Lower lobe of right lung (tissue), 2 donors: ENCODE measurements around the gene HCN4. TPM values are rescaled to one million over a fixed set of nuclear protein-coding genes. Genes with fewer than 3 reads are reported as not detected.

Experiments used
- ATAC-seq, 2 donors: fragments of 200-7000 bp; cut with Tn5 transposase; one replicate each; pipeline ENCODE4 v1.9.1; 2020 to 2022; ENCODE audit warnings: mild to moderate bottlenecking in 2 of 2, moderate library complexity in 2 of 2
- DNase-seq: peaks from one replicate; pipeline ENCODE4 v3.0.0-alpha.2; 2020
- H3K27ac ChIP-seq: fragments of 200-600 bp; one replicate; pipeline ENCODE4 v1.8.0; 2022
- H3K27me3 ChIP-seq: fragments of 200-600 bp; one replicate; pipeline ENCODE4 v1.8.0; 2022; ENCODE audit warnings: low read depth
- H3K36me3 ChIP-seq: fragments of 200-600 bp; one replicate; pipeline ENCODE4 v1.8.0; 2022; ENCODE audit warnings: mild to moderate bottlenecking
- H3K4me1 ChIP-seq: fragments of 200-600 bp; one replicate; pipeline ENCODE4 v1.8.0; 2022
- H3K4me3 ChIP-seq: fragments of 200-600 bp; one replicate; pipeline ENCODE4 v1.8.0; 2022; ENCODE audit warnings: mild to moderate bottlenecking
- H3K9me3 ChIP-seq: fragments of 200-600 bp; one replicate; pipeline ENCODE4 v1.8.0; 2022
- CTCF ChIP-seq: fragments of 200-600 bp; IDR thresholded peaks from one replicate; pipeline ENCODE4 v1.8.0; 2022; ENCODE audit warnings: antibody characterized with exemption, mild to moderate bottlenecking
- intact Hi-C: fragments of 100-400 bp; cut with DNase I; formaldehyde crosslinking; loops from one replicate; pipeline ENCODE4 v1.11.0; 2022
- total RNA-seq: library from RNA; stranded (reverse); fragmentation: NEBNext Ultra II Directional; extraction: Animal tissue kit (Norgen Biotek cat#: 25700); gene quantifications from one replicate; pipeline ENCODE4 v1.2.1, GENCODE V29; 2021
- donor health status: DM: no; HTN: yes; CAD: no; lungs with severe emphysema.

HCN4 gene
- total RNA-seq, 1 donor from 2014 or later, result 0.18 TPM

GRCh38 chr15:73295630-73296286 lies 73.0 kb downstream of the HCN4 start:
- no peaks in the 10 kb centered on the region for H3K9me3 ChIP-seq
- TF ChIP-seq CTCF, result no peak
- H3K4me3 ChIP-seq, result no peak overlapping the region
- intact Hi-C loops, result no loop called here
- H3K4me1 ChIP-seq, result no peaks in the 10 kb centered on the region
- H3K27me3 ChIP-seq, result no peaks in the 10 kb centered on the region
- H3K27ac ChIP-seq, result no peak overlapping the region
- peak in 1 of 2 donors; percentile 75 for ATAC-seq
- DNase-seq, result no peak
- peaks cover 62% of the 10 kb centered on the region for H3K36me3 ChIP-seq

GRCh38 chr15:73293773-73294172 lies 75.0 kb downstream of the HCN4 start:
- Histone ChIP-seq H3K27me3 (no peaks in the 10 kb centered on the region), H3K36me3 (peaks cover 64% of the 10 kb centered on the region), H3K4me1 (no peaks in the 10 kb centered on the region), H3K9me3 (no peaks in the 10 kb centered on the region), H3K4me3 (no peak overlapping the region), H3K27ac (no peak overlapping the region)
- intact Hi-C loops, result no loop called here
- ATAC-seq, result no peak
- DNase-seq, result no peak
- no peak for TF ChIP-seq CTCF

- no peak overlapping the region for H3K27ac ChIP-seq
- ATAC-seq (no peak), DNase-seq (no peak)
- H3K9me3 ChIP-seq, result no peaks in the 10 kb centered on the region
- H3K36me3 ChIP-seq, result peaks cover 80% of the 10 kb centered on the region
- intact Hi-C loops, result no loop called here
- H3K27me3 ChIP-seq, result no peaks in the 10 kb centered on the region
- no peak overlapping the region for H3K4me3 ChIP-seq
- no peak for TF ChIP-seq CTCF
- no peaks in the 10 kb centered on the region for H3K4me1 ChIP-seq
These were observed 77.3 kb downstream of the HCN4 start for GRCh38 chr15:73291441-73291840.

- intact Hi-C loops, result no loop called here
- Histone ChIP-seq H3K36me3 (peaks cover 89% of the 10 kb centered on the region), H3K27ac (no peak overlapping the region), H3K4me3 (no peak overlapping the region), H3K4me1 (no peaks in the 10 kb centered on the region), H3K27me3 (no peaks in the 10 kb centered on the region), H3K9me3 (no peaks in the 10 kb centered on the region)
- TF ChIP-seq CTCF, result no peak
- ATAC-seq, result peak; percentile 37 to 72
- no peak for DNase-seq
These were observed 81.7 kb downstream of the HCN4 start for GRCh38 chr15:73287019-73287418.

GRCh38 chr15:73286311-73286710 lies 82.4 kb downstream of the HCN4 start:
- DNase-seq, result no peak

More at GRCh38 chr15:73286311-73286710, 82.4 kb downstream of the HCN4 start:
- H3K4me1 ChIP-seq, result no peaks in the 10 kb centered on the region
- no peak for ATAC-seq
- intact Hi-C loops, result no loop called here
- no peaks in the 10 kb centered on the region for H3K27me3 ChIP-seq
- H3K27ac ChIP-seq, result no peak overlapping the region
- H3K4me3 ChIP-seq, result no peak overlapping the region
- no peaks in the 10 kb centered on the region for H3K9me3 ChIP-seq
- H3K36me3 ChIP-seq, result peaks cover 83% of the 10 kb centered on the region
- TF ChIP-seq CTCF, result no peak
